ENCODE data around the gene STAG1.
"Not testable (repeated sequence)": the region's sequence is repeated elsewhere in the genome, so short reads cannot be mapped to it uniquely, and the experiment has no call there.

STAG1 gene

GRCh38 chr3:136490646-136491405 is 261.4 kb downstream of the STAG1 start:
- DNase-seq, result no peak

- DNase-seq, result no peak
These were observed 266.4 kb downstream of the STAG1 start for GRCh38 chr3:136485777-136486176.

DNA sequence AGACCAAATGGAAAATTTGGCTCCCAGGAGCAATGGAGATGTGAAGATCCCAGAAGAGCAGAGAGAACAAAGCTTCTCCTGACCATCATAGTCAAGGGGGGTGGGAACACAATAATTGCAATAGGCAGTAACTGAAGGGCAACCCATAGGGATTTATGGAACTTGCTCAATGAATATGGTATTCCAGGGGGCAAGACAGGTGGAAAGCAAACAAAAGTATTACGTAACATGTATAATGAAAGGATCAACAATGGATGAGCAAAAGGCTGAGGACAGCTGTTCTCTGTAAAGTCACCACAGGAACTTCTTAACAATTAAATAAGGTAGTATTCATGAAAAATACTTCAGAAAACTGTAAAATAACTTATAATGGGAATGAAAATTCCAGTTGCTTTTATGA is 275.9 kb downstream of the STAG1 start:
- DNase-seq, result no peak

GRCh38 chr3:136474876-136475275 is 277.3 kb downstream of the STAG1 start:
- not testable (repeated sequence) for DNase-seq

- no peak for DNase-seq
These were observed 278.4 kb downstream of the STAG1 start for GRCh38 chr3:136473716-136474326.

DNA sequence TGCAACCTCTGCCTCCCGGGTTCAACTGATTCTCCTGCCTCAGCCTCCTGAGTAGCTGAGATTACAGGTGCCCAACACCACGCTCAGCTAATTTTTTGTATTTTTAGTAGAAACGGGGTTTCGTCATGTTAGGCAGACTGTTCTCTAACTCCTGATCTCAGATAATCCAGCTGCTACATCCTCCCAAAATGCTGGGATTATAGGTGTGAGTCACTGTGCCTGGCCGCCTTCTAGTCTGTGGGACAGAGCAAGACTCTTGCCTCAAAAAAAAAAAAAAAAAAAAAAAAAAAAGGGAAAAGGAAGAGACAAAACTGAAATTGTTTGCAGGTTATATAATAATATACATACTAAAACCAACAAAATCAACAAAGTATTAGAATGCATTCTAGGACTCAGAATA is 286.9 kb downstream of the STAG1 start:
- DNase-seq, result no peak

DNA sequence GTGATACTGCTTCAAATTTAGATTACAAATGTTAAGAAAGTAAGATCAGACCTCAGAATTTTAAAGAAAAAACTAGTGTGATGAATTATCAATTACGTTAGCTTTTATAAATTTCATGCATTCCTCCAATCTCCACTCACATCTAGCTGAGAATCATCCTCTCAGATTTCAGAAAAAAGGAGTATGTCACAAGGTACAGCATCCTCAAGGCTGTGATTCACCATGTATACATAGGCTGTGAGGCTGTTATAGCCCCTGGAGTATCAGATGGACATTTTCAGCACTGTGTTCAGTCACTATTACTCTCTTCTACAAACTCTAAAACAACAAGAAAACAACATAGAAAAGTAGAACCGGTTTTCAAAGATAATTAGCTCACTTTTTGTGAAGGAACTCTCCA is 287.7 kb downstream of the STAG1 start:
- DNase-seq, result no peak

DNA sequence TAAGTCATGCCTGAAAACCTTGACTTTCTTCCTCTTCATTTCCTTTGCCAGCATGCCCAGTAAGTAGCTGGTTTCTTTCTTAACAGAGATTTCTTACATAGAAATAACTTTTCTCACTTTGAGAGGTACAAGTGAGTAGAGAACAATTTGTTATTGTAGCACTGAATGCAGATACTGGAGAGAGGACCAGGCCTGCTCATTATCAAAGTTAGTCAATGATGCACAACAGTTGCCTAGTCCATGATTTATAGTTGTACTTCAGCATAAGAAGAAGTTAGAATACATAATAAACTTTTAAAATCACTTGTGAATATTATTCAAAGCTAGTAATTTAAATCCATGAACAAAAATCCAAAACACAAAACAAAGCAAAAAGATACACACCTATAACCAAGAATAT is 289.0 kb downstream of the STAG1 start:
- no peak for DNase-seq

DNA sequence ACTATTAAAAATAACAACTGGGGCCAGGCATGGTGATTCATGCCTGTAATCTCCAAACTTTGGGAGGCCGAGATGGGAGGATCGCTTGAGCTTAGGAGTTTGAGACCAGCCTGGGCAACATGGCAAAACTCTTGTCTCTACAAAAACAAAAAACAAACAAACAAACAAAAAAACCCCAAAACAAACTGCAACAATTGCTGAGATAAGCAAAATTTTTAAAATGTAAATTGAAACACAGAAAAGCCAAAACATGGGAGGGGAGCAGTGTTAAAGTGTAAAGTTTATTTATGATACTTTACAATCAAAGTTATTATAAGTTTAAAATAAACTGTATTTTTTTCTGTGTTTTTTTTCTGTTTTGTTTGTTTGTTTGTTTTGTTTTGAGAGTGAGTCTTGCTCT is 294.4 kb downstream of the STAG1 start:
- DNase-seq, result no peak

DNA sequence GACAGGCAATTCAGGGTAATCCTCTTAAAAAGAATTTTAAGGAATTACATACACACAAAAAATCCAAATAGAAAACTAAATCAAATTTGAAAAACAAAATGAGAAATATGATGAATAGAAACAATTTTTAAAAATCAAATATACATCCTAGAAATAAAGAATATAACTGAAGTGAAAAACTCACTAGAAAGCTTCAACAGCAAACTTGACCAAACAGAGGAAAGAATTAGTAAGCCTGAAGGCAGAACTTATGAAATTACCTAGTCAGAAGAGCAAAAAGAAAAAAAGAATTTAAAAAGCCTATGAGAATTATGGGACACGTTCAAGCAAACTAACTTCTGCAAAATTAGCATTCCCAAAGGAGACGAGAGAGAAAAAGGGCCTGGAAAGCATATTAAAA is 296.0 kb downstream of the STAG1 start:
- no peak for DNase-seq

GRCh38 chr3:136444581-136444980 is 307.6 kb downstream of the STAG1 start:
- no peak for DNase-seq

- no peak for DNase-seq
These were observed 315.1 kb downstream of the STAG1 start for GRCh38 chr3:136437043-136437442.

GRCh38 chr3:136434429-136434828 is 317.7 kb downstream of the STAG1 start:
- no peak for DNase-seq

DNA sequence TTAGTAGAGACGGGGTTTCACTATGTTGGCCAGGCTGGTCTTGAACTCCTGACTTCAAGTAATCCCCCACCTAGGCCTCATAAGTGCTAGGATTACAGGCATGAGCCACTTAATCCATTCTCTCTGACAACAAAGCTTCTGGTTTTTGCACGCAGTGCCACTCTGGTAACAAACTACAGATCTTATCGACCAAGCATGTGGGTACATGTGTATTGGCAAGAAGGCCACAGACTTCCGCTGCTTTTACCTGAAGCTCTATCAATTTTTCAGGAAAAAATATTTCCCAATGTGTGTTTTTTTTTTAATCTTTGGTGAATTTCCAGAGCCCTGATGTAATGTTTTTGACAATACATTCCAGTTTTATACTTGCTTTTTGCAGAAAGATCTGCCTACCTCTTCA is 319.5 kb downstream of the STAG1 start:
- no peak for DNase-seq

DNA sequence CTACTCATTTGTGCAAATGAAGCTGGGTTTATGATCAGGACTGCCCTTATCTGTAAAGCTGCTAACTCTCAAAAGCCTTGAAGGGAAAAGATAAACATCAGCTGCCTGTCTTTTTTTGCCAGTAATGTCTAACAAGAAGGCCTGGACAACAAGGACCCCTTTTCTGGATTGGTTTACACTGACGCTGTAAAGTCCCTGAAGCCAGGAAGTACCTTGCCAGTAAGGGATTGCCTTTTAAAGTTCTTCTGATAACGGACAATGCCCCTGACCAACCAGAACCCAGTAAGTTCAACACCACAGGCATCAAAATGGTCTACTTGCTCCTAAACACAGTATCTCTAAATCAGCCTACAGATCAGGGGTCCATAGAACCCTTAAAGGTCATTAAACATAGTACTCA is 324.0 kb downstream of the STAG1 start:
- DNase-seq, result no peak

DNA sequence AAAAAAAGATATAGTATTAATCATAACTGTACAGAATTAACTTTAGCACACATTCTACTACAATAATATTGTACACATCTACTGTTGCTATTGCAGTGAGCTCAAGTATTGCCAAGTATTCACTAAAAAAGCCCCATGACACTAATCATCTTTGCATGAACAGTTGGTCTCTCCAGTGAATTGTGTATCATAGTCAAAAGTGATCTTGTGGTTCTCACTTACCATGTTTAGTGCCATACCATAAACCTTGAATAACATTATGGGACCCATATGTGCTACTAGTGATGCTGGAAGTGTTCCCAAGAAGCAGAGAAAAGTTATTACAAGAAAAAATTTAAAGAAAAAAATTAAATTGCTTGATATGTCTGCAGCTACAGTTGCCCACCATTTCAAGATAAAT is 324.9 kb downstream of the STAG1 start:
- DNase-seq, result no peak

GRCh38 chr3:136414476-136414875 is 337.7 kb downstream of the STAG1 start:
- DNase-seq, result no peak

DNA sequence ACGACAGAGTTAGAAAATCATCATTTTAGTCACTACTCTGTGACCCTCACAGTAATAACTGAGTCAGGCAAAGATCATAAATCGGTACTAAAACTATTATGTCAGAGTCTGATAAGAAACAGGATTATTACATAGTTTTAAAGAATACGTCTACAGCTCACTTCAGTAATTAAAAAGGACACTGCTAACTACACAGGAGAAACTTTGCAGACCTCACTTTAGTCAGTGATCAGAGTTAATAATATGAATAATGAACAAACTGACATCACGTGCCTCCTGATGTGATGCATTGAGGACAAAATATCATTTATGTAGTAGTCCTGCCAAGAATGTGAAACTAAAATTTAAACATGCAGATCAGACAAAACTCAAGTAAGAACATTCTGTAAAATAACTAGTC is 339.9 kb downstream of the STAG1 start:
- no peak for DNase-seq

- no peak for DNase-seq
These were observed 342.6 kb downstream of the STAG1 start for GRCh38 chr3:136409549-136409948.

- no peak for DNase-seq
These were observed 348.1 kb downstream of the STAG1 start for GRCh38 chr3:136404056-136404455.

DNA sequence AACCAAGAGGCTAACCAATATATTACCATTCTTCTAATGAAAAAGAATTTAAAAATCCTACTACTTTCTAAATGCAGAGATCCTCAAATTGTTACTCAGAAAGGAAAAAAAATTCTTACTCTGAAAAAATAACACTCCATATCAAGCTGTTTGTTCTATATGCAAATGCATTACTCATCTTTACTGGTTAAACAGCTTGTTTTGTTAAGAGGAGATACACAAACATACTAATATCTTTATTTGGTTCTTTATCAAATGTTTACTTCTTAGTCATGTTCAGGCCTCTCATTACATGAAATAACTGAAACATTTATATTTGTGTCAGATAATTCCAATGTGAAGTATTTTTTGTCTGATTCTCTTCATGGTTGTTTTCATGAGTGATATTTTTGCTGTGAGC is 355.3 kb downstream of the STAG1 start:
- no peak for DNase-seq

DNA sequence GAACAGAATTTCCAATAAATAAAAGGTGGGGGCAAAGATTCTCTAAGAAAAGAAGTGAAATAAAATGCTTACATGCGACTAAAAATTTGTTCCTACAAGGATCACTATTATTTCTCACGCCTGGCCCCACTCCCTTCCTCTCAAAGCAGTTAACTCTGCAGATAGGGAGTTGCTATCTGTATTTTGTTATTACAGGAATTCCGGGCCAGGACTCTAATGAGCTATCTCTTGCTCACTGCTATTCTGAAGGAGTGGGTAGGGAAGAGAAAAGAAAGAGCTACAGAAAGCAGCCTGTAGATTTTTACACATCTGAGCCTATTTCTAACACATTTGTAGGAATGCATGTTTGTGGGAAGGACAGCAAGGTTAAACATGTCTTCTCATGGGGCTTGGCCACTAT is 361.6 kb downstream of the STAG1 start:
- DNase-seq, result no peak

GRCh38 chr3:136387031-136387430 is 365.1 kb downstream of the STAG1 start:
- no peak for DNase-seq

DNA sequence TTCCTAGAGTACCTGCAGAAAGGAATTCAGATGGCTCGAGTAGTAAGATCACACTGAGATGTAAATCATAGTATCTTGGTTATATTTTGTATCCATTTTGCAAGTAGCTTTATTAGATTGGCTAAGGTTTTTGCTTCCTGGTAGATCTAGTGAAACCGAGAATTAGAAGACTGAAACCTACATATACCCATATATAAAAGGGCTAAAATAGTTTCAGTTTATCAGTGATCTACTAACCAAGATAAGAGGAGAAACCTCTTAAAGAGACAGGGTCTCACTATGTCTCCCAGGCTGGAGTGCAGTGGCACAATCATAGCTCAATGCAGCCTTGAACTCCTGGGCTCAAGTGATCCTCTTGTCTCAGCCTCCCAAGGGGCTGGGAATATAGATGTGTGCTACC is 366.7 kb downstream of the STAG1 start:
- DNase-seq, result no peak

DNA sequence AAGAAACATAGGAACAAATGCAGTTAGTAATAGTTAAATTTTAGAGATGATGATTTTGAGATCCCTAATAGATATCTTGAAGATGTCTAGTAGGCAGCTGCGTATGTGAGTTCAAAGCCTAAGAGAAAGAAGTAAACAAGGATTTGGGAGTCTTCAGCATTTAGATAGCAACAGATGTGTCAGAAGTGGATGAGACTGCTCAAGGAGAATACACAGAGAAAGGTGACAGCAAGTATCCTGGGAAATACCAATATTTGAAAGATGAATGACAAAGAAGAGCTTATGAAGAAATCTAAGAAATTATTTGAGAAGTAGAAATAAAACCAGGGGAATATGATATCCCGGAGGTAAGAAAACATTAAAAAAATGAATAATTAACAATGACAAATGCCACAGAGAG is 371.1 kb downstream of the STAG1 start:
- no peak for DNase-seq

All from NCI-H1417 treated with DMSO at 0.1 percent for 48 hours (cell line).